GM12891 (cell line): ENCODE data around the gene TBC1D22A.
A peak's percentile ranks its signal among the peaks of the same experiment; 100 is the strongest.

Experiments used
- DNase-seq: peaks from one replicate; pipeline ENCODE4 v3.0.0; 2011; ENCODE audit warnings: low spot score; ENCODE audit not compliant: insufficient read length
- FAIRE-seq: peaks from 2 replicates; lab custom pipeline; 2011; peaks lifted over from hg19 to GRCh38; lab: Jason Lieb, UNC
- PAX5 ChIP-seq: IDR thresholded peaks from 2 replicates; pipeline ENCODE4 v1.6.1; 2011; ENCODE audit warnings: low read length, moderate library complexity, mild to moderate bottlenecking; ENCODE audit not compliant: insufficient read depth, severe bottlenecking
- POLR2A ChIP-seq: IDR thresholded peaks from 2 replicates; pipeline ENCODE4 v1.6.1; 2011; ENCODE audit warnings: low read depth, low read length, control low read depth
- POLR2AphosphoS5 ChIP-seq: IDR thresholded peaks from 2 replicates; pipeline ENCODE4 v1.6.1; 2011; ENCODE audit warnings: low read depth, low read length, control low read depth
- POU2F2 ChIP-seq: IDR thresholded peaks from 2 replicates; pipeline ENCODE4 v1.6.1; 2011; ENCODE audit warnings: low read depth, mild to moderate bottlenecking, control low read depth, low read length, moderate library complexity
- SPI1 ChIP-seq: IDR thresholded peaks from 2 replicates; pipeline ENCODE4 v1.6.1; 2011; ENCODE audit warnings: low read depth, low read length, control low read depth
- TAF1 ChIP-seq: IDR thresholded peaks from 2 replicates; pipeline ENCODE4 v1.6.1; 2011; ENCODE audit warnings: low read depth, low read length, control low read depth

Gene TBC1D22A

GRCh38 chr22:46829117-46829891 lies 66.9 kb downstream of the TBC1D22A start:
- FAIRE-seq (no peak), DNase-seq (no peak)
- TF ChIP-seq TAF1, result no peak
- TF ChIP-seq SPI1, result no peak
- TF ChIP-seq POLR2AphosphoS5, result no peak
- TF ChIP-seq POU2F2, result no peak

GRCh38 chr22:46829941-46830715 lies 67.7 kb downstream of the TBC1D22A start:
- no peak for DNase-seq
- FAIRE-seq, result no peak
- TF ChIP-seq POLR2AphosphoS5, result no peak
- no peak for TF ChIP-seq POU2F2
- no peak for TF ChIP-seq TAF1
- TF ChIP-seq SPI1, result no peak
- no peak for TF ChIP-seq POLR2A
- no peak for TF ChIP-seq PAX5

- TF ChIP-seq POLR2AphosphoS5 (no peak), SPI1 (no peak)
- no peak for FAIRE-seq
- no peak for DNase-seq
Measured at GRCh38 chr22:46830841-46831240, 68.4 kb downstream of the TBC1D22A start.

GRCh38 chr22:46833228-46833627 lies 70.8 kb downstream of the TBC1D22A start:
- no peak for FAIRE-seq
- no peak for TF ChIP-seq TAF1
- TF ChIP-seq POLR2A, result no peak
- no peak for TF ChIP-seq SPI1
- no peak for TF ChIP-seq POLR2AphosphoS5
- TF ChIP-seq POU2F2, result no peak
- no peak for TF ChIP-seq PAX5
- DNase-seq, result no peak

GRCh38 chr22:46834021-46834737 lies 71.7 kb downstream of the TBC1D22A start:
- DNase-seq (no peak), FAIRE-seq (no peak)
- TF ChIP-seq POLR2AphosphoS5 (no peak), PAX5 (no peak), POU2F2 (no peak), TAF1 (no peak), SPI1 (no peak), POLR2A (no peak)

DNA sequence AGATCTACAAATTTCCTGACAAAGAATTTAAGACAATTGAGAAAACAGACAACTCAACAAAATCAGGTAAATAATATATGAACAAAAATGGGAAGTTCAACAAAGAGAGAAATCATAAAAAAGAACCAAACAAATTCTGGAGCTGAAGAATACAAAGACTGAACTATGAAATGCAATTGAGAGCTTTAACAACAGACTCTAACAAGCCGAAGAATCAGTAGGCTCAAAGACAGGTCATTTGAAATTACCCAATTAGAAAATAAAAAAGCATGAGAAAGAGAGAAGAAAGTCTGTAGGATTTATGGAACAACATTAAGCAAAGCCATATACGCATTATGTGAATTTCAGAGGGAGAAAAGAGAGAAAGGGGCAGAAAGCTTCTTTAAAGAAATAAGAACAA lies 72.8 kb downstream of the TBC1D22A start:
- TF ChIP-seq POLR2AphosphoS5 (no peak), SPI1 (no peak), POU2F2 (no peak), PAX5 (no peak), POLR2A (no peak), TAF1 (no peak)
- FAIRE-seq (no peak), DNase-seq (no peak)

GRCh38 chr22:46835693-46836092 lies 73.2 kb downstream of the TBC1D22A start:
- DNase-seq (no peak), FAIRE-seq (no peak)
- TF ChIP-seq SPI1 (no peak), POU2F2 (no peak)

DNA sequence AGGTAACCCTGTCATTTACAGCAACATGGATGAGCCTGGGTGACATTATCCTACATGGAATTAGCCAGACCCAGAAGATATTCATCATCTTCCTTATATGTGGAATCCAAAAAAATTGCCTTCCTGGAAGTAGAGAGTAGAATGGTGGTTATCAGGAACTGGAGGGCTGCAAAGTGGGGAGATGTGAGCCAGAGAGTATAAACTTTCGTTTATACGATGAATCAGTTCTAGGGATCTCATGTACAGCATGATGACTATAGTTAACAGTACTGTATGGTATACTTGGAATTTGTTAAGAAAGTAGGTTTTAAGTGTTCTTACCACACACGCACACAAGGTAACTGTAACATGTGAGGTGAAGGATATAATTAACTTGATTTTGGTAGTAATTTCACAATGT lies 79.1 kb downstream of the TBC1D22A start:
- FAIRE-seq, result no peak
- no peak for DNase-seq

DNA sequence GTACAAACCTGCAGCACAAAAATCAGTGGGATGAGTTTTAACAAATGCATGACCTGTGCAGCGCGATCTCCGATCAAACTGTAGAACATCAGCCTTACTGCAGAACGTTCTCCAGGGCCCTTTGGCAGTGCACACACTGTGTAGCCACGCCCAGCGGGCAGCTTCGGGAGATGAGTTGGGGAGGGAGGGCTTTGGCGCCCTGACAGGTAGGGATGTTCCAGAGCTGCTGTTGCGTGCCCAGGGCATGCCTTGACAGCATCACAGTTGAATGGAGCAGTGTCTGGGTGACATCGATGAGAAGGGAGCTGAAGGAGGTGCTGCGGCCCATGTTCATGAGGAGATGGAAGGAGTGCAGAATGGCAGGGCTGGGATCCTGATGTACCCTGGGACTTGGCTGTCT lies 80.2 kb downstream of the TBC1D22A start:
- FAIRE-seq (peak; percentile 59), DNase-seq (no peak)
- TF ChIP-seq POLR2AphosphoS5, result no peak
- TF ChIP-seq PAX5, result no peak

More for the DNA sequence above, 79.1 kb downstream of the TBC1D22A start:
- TF ChIP-seq TAF1, result no peak
- TF ChIP-seq SPI1, result no peak
- TF ChIP-seq POLR2A, result no peak
- TF ChIP-seq POLR2AphosphoS5, result no peak
- no peak for TF ChIP-seq POU2F2

- TF ChIP-seq PAX5, result no peak
- TF ChIP-seq TAF1, result no peak
- DNase-seq, result no peak
- no peak for FAIRE-seq
Measured at GRCh38 chr22:46843821-46844255, 81.4 kb downstream of the TBC1D22A start.
